GM18511 (cell line): Measurements from ENCODE around the gene APP.

Source experiments
- ATAC-seq: cut with Tn5 transposase; IDR thresholded peaks from one replicate; pipeline ENCODE4 v1.9.1; 2021; ENCODE audit warnings: mild to moderate bottlenecking, moderate library complexity; ENCODE audit not compliant: unreplicated experiment

Gene APP

DNA sequence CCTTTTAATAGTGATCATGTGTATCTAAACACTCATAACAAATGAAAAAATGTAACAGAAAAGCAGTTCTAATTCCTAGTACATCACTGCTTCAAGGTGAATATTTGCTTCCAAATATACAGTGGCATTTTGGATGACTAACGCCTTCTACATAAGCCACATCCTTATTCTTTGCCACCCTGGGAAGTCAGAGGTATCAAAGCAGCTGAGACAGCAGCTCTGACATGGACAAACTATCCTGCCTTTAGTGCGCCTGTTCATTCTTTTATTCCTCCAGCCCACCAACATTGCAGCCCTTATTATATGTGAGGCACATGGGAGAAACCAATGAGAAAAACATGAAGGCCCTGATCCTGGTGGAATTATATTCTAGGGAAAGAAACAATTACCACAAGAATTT is 183.0 kb downstream of the APP start:
- no peak for ATAC-seq

DNA sequence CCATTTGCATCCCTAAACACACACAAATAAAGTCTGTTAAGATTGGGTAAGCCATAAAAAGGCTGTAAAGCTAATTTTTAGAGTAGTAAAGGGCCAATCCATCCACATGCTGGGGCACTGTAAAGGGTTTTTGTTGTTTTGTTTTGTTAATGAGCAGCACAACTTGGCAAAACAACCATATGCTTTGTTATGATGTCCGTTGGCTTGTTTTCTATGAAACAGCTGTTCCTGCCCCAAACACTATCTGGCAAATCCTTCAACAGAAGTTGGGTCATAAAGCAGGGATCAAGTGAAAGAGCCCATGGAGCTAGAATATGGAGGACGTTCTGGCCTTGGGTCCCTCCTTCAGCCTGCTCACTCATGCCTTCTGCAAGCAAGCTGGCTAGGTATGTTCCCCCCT is 183.6 kb downstream of the APP start:
- no peak for ATAC-seq

DNA sequence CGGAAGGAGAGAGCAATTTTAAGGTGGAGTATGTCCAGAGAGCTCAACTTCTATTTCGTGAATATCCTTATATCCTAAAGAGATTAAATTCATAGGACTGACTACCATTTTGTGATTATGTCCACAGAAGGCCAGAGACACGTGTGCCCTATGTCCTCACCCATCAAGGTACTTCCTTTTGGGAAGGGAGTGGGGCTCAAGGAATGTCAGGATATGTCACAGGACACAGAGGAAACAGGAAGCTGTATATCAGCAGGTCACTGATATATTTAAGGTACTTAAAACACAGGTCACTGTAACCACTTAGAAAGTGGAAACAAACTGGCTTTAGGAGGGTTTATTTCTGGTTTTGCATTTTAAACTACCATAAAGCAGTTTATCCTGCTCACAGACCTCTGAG is 184.6 kb downstream of the APP start:
- no peak for ATAC-seq

DNA sequence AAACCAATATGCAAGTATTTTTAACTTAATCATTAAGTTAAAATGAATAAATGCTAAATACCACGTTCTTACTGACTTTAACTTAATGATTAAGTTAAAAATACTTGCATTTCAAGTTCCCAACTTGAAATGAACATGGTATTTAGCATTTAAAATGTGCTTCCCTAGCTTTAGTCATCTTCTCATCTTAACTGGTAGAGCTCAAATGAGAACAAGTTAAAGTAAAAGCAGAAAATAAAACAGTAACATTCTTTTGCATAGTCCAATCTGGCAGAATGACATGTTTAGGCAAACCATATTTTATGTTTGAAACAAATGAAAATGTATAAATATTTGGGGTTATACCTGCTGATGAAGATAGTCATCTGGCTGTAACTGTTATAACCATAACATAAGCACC is 186.0 kb downstream of the APP start:
- no peak for ATAC-seq

DNA sequence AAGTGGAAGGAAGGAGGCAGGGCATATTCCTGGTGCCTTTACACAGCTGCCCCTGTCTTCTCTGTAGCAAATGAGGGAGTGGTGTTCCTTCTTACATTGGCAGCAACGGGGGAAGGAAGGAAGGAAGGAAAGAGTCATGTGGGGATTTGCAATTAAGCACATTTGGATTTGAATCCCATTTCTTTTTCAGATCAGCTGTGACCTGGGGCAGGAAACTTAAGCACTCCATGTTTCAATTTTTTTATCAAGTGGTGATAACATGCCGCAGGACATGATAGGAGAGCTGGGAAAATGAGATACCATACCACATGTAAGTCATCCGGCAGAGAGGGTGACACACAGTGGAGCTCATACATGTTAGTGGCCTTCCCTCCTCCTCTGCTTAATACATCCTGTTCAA is 186.8 kb downstream of the APP start:
- ATAC-seq, result no peak

DNA sequence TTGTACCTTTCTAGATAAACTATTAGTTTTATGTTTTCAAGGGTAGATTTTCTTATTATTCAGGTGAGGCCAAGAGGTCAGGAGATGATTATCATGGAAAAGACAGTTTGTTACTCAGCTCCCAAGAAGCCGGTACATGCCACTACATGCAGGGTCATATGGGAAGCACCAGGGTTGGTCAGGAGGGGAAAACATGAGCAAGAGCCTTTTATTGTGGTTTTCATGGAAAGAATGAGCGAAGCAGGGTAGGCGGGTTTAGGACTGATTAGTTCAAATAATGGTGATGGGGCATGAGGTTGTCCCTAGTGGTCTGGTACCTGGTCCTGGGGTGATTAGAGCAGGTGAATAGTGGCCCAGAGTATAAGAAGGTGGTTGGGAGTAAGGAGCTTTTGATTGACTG is 189.9 kb downstream of the APP start:
- ATAC-seq, result no peak

DNA sequence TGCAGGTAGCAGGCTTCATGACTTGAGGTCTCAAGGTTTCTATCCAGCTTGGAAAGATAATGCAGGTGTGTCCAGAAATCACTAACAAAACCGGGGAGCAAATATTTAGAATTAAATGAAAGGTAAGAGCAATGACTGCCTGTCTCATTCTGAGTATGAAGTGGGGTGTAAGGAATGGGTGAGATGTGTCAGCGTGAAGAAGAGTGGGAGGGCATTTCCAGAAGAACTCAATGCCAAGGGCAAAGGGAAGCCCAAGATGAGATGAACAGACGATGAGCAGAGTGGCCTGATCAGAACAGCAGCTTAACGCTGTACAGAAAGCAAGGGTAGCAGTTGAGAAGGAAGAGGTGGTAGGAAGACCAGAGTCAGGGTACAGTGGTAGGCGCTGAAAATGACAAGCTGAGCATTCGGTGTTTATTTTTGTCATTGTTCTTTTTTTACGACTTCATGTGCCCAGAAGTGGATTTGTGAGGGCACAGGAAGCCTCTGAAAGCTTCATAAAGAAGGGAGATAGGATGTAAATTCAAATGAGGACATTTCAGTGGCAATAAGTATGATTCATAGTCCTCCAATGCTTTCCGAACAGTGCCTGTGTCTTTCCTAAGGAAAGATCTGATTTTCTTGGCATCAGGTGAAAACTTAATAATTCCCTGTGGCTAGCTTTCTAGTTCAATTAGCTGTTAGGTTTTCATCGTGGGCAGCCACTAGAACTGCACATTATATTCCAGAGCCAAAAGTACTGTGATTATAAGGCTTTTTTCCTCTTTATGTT is 190.5 kb downstream of the APP start:
- ATAC-seq, result no peak

DNA sequence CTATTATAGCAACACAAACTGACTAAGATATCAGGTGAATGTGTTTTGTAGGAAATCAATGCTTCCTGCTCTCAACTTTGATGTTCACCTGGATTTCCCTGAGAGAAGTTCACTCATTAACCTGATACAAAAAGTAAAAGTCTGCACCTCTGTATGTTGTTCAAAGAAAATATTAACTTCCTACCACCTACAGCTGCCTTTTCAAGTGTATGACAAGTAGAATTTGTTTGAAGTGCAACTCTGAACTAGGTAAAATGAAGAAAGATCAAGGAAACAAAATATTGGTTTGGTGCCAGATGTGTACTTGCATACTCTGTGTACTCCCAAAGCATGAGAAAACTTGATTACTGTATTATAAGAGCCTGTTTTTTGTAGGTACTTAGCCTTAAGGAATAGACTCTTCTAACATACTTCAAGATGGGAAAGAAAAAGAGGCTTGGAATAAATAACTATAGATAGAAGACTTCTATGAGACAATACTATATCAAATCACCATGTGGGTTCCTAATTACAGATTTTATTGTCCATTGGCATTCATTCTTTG is 193.4 kb downstream of the APP start:
- ATAC-seq, result no peak

DNA sequence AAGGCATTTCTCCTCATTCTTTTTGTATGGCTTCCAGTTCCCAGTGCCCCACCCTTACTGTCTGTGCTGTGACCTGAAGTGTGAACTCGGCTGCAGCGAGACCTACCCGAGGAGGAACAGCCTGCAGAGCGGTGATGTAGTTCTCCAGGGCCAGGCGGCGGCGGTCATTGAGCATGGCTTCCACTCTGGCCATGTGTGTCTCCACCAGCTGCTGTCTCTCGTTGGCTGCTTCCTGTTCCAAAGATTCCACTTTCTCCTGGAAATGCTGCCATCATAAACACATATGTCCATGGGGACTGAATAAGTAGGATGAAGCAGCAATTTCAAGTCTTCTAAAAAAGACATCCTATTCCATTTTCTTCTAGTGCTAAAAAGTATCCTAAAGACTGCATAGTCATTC is 195.6 kb downstream of the APP start:
- no peak for ATAC-seq

DNA sequence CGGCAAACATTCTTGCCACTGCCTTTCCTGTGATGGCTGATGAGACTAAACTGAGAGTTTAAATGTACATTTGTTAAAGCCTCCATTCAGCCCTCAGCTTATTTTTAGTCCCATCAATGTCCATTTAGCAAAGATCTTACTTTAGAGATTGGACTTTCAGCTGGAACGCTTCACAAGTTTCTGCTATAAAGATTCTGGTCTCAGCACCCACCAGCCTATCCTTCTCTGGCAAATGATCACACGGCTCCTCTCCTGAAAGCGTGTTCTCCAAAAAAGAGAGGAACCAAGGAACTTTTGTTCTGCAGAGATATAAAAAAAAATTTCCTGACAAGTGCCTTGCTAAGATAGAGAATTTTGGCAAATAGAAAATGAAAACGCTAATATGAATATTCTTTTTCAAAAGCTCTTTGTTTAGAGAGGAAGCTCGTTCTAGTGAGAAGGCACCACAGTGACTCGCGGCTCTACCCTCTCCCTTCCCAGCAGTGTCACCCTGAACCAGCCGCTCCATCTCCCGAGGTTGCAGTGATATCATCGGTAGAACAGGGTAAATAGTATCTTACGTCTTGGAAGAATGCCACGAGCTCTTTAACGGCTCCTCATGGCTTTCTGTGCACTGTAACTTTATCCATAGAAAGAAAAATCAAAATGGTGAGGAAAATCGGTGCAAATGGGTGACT is 200.2 kb downstream of the APP start:
- no peak for ATAC-seq

DNA sequence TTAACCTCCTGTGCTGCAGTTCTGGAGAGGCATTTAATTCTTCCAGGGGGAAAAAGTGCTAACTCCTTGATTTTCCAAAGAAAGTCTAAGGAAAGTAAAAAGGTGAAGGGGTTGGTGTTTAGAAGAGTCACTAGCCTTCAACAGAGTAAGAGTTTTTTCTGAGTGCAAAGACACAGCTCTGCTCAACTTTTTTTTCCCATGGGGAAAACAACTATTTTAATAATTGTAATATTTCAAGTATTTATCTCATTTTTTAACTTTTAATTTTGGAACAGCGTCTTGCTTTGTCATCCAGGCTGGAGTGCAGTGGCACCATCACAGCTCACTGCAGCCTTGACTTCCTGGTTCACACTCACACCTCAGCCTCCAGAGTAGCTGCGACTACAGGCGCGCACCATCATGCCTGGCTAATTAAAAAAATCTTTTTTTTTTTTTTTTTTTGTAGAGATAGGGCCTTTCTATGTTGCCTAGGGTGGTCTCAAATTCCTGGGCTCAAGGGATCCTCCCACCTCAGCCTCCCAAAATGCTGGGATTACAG is 202.6 kb downstream of the APP start:
- ATAC-seq, result peak; percentile 74

DNA sequence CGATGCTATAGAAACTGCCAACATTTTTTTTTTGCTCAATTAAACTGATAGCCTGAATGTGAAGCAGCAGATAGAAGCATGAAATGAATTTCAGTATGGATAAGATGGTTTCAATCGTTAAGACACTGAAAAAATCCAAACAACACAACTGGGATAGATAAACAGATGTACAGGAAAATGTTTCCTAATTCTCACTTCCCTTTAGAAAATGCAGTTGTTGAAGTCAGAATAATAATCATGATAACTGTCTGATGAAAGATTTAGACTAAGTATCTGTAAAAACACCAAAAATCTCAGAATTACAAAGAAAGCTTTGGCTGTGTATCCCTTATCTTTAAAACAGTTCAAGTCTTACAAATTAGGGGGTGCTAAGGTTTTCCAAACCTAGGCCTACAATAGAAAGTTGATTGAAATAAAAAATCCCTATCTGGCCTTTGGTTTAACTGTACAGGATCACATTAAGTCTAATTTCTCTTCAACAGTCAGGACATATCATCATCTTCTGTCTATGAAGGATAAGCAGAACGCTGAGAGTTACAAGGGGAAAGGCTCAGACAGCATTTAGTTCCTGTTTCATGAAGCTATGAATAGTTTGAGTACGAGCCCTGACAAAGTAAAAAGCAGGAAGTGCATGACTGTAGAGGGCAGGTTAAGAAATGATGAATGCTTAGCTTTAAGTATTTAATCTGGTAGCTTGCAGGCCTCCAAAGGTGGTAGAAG is 203.2 kb downstream of the APP start:
- ATAC-seq, result peak; percentile 99

DNA sequence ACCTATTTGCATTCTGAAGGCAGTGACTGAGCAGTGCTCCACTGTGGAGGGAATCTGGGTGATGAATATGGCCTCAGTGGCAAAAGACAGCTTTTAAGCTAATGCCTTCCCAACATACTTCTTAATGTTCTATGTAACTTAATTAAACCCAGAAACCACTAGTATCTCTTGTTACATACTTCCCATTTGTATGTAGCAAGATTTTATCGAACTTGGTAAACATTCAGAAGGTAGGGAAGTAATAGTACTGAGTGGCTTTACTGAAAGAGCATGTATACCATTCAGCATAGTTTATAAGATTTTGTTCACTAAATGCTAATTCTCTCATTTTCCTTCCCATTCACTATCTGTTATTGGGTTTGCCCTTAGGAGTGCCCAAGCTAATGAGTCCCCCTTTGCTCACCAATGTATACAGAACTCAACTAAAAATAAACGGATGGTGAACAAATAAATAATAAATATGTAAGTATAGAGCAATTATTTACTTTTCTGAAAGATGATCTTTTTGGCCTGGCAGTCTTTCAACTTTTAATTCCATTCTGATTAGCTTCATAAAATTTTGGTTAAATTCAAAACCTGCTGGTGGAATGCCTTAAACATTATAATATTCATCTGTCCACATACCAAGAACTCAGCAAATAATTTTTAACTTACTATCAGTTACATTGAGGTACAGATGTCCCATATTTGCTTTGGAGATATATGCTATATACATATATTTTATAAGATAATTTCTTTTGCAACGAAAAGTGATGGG is 204.4 kb downstream of the APP start:
- no peak for ATAC-seq

DNA sequence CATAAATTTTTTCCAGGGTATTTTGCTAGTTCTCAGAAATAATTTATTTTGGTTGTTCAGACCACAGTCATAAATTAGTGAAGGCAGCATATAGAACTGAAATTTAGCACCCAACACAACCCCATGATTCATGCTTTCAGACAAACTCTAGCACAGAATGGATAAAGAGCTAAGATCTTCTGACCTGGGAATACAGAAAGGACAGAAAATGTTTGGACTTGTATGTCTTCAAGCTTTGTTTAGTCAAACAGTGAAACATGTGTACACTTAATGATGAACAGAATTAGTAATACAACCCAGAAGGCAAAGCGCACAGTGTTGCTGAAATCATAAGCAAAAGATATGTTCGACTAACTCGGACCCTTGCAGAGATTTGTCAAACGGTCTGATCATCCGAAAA is 205.6 kb downstream of the APP start:
- no peak for ATAC-seq

DNA sequence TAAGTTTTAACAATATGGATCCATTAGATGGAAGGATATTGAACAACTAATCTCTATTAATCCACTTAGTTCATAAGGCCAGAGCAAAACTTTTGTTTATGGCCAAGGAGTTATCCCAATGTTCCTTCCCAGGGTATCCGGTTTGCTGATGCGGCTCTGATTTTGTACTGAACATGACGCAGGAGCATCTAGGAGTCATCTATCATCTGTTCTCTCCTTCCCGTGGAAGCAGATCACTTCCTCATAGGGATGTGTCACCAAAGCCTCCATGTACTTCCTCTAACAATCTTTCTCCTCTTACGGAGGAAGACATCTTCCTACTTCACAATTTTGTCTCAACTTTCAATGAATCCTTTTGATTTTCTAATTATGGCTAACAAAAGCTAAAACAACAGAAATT is 206.6 kb downstream of the APP start:
- no peak for ATAC-seq

DNA sequence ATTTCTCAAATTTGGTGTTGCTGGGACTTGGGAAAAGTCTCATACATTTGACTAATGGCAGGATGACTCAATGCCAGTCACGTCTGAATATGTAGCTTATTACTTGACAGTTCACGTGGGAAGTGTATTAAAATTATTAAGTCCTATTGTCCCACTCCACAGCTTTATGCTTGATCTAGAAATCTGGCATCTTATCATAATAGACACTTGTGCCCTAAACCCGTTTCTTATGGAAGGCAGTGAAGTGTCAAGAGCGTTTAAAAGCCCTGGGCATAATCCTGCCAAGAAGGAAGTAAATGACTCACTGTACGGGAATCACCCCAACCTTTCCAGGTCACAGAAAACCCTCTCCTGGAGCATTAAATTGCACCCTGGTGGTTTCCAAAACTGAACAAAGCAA is 207.4 kb downstream of the APP start:
- no peak for ATAC-seq

DNA sequence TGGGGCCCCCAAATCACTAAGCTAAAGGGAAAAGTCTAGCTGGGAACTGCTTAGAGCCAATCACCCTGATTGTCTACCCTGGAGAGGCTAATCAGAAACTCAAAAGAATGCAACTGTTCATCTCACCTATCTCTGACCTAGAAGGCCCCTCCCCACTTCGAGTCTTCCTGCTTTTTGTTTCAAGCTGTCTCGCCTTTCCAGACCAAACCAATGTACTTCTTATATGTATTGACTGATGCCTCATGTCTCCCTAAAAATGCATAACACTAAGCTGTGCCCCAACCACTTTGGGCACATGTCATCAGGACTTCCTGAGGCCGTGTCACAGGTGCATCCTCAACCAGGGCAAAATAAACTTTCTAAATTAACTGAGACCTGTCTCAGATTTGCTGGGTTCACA is 209.5 kb downstream of the APP start:
- ATAC-seq, result no peak

DNA sequence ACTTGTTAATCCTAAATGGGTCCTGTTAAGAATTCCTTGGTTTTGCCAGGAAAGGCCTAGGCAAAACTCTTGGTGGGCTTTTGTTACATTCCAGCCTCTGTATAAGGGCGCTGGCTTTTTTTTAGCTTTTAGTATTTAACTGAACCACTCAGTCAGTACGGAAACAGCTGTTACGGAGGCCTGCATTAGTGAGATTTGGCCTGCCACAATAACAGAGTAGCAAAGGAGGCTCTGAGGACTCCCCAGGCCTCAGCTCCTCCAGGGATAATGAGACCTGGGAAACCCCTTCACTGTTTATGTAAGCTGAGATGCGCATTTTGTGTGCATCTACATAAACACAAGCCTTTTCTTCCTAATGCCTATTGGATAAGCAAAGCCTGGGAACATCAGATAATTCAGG is 210.2 kb downstream of the APP start:
- ATAC-seq, result no peak

DNA sequence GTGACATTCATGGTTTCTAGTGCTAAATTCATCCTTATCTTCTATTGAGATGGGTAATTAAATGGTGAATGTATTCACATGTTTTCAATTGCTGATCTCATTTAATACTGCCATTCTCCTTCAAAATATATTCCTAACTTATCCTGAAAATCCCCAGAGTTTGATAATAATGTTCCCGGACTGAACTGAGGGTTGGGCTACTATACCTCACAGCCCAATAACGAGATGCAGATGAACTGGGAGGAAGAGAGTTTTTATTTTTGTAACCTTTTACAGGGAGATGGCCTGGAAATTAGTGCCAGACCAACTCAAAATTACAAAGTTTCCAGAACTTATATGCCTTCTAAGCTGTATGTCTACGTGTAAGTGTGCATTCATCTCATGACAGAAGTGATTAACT is 210.8 kb downstream of the APP start:
- ATAC-seq, result no peak

DNA sequence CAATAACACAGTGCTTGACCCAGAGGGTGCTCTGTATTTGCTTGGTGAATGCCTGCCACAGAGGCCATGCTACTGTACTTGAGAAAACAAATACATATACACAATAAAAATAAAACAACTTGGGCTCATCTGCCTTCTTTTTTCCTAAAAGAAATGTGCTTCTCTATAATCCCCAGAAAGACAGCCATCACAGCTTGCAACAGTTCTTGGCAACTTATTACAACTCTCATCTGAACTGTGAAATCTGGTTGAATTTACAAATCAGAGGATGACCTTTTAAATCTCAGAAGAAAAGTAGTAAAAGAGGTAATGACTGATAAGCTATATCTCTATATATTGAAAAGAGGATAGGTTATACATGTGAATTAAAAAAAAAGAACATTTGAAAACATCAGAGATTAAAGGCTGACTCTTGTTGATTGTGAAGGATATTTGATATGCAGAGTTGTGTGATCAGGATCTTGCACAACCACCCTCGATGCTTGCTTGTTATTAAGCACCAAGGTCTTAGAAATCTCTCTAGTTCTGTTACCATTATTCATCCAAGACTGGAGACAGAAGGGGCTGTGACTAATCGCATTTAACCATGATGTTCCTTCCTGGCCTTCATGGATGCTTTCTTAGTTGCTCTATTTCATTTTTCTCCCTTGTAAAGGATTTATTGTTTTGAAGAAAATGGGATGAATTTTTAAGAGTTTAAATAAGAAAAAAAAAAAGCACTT is 213.4 kb downstream of the APP start:
- ATAC-seq, result no peak
